Liver (tissue), 3 donors: ENCODE results near the gene NTF3.

Experiments used
- EGR1 ChIP-seq, 2 donors: IDR thresholded peaks; 2 replicates each; pipeline ENCODE4 v1.6.1; 2016 to 2018; ENCODE audit warnings: antibody characterized with exemption in 2 of 2, low read depth in 2 of 2
- GABPA ChIP-seq, 2 donors: IDR thresholded peaks in 1 of 2; conservative IDR thresholded peaks in 1 of 2; 2 replicates each; pipeline ENCODE4 v1.6.1; 2016; ENCODE audit warnings: antibody characterized with exemption in 2 of 2, mild to moderate bottlenecking in 1 of 2, moderate library complexity in 1 of 2
- HNF4G ChIP-seq: IDR thresholded peaks from 2 replicates; pipeline ENCODE4 v1.6.1; 2016; ENCODE audit warnings: antibody characterized with exemption
- JUND ChIP-seq, 2 donors: IDR thresholded peaks; 2 replicates each; pipeline ENCODE4 v1.6.1; 2016; ENCODE audit warnings: antibody characterized with exemption in 2 of 2
- RAD21 ChIP-seq, 2 donors: IDR thresholded peaks; 2 replicates each; pipeline ENCODE4 v1.6.1; 2016; ENCODE audit warnings: antibody characterized with exemption in 2 of 2, mild to moderate bottlenecking in 2 of 2
- REST ChIP-seq: IDR thresholded peaks from 2 replicates; pipeline ENCODE4 v1.6.1; 2016; ENCODE audit warnings: antibody characterized with exemption, mild to moderate bottlenecking
- RXRA ChIP-seq, 2 donors: IDR thresholded peaks; 2 replicates each; pipeline ENCODE4 v1.6.1; 2017 to 2018; ENCODE audit warnings: antibody characterized with exemption in 2 of 2, mild to moderate bottlenecking in 1 of 2
- SP1 ChIP-seq: IDR thresholded peaks from 2 replicates; pipeline ENCODE4 v1.6.1; 2018; ENCODE audit warnings: antibody characterized with exemption, mild to moderate bottlenecking
- TAF1 ChIP-seq: conservative IDR thresholded peaks from 2 replicates; pipeline ENCODE4 v1.6.1; 2016; ENCODE audit warnings: antibody characterized with exemption, mild to moderate bottlenecking
- YY1 ChIP-seq: IDR thresholded peaks from 2 replicates; pipeline ENCODE4 v1.6.1; 2016; ENCODE audit warnings: antibody characterized with exemption, mild to moderate bottlenecking
- TF ChIP-seq, protein P1 (sequence below): IDR thresholded peaks from 2 replicates; pipeline ENCODE4 v1.6.1; 2016; ENCODE audit warnings: antibody characterized with exemption
- TF ChIP-seq, protein P2 (sequence below): fragments of 150-350 bp; IDR thresholded peaks from 2 replicates; pipeline ENCODE4 v1.5.1; 2017; ENCODE audit warnings: improper control_type of control experiment, low read depth, low read length; ENCODE audit not compliant: missing input control
- TF ChIP-seq, protein P3 (sequence below): IDR thresholded peaks from 2 replicates; pipeline ENCODE4 v1.6.1; 2016; ENCODE audit warnings: antibody characterized with exemption
- donor health status: healthy.
- donor health status: healthy.

DNA sequence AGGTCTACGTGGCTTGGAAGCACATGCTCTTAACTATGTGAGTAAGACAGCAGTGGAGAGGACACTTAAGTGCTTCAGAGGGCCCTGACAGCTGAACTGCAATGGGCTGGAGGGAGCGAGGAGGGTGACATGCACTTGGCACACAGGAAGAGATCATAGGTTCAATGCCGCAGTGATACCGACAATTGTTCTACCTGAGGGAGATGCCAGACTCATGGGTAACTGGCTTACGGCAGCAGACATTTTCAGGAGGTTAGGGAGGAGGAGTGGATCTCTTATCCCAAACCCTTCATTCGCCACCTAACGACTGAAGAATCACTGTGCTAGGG lies 68.4 kb downstream of the NTF3 start:
- TF ChIP-seq, protein P1, sequence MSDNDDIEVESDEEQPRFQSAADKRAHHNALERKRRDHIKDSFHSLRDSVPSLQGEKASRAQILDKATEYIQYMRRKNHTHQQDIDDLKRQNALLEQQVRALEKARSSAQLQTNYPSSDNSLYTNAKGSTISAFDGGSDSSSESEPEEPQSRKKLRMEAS, result no peak
- TF ChIP-seq, protein P2, sequence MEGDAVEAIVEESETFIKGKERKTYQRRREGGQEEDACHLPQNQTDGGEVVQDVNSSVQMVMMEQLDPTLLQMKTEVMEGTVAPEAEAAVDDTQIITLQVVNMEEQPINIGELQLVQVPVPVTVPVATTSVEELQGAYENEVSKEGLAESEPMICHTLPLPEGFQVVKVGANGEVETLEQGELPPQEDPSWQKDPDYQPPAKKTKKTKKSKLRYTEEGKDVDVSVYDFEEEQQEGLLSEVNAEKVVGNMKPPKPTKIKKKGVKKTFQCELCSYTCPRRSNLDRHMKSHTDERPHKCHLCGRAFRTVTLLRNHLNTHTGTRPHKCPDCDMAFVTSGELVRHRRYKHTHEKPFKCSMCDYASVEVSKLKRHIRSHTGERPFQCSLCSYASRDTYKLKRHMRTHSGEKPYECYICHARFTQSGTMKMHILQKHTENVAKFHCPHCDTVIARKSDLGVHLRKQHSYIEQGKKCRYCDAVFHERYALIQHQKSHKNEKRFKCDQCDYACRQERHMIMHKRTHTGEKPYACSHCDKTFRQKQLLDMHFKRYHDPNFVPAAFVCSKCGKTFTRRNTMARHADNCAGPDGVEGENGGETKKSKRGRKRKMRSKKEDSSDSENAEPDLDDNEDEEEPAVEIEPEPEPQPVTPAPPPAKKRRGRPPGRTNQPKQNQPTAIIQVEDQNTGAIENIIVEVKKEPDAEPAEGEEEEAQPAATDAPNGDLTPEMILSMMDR, result no peak
- TF ChIP-seq RAD21 (IDR thresholded peaks at IDR 0.05) (no peak), TAF1 (no peak), REST (no peak), EGR1 (IDR thresholded peaks at IDR 0.05; ENCODE audit: low read depth in 2 of 2) (no peak), HNF4G (no peak), SP1 (no peak), YY1 (no peak), JUND (IDR thresholded peaks at IDR 0.05) (no peak), RXRA (IDR thresholded peaks at IDR 0.05) (no peak), GABPA (IDR thresholded peaks at IDR 0.05 in 1 of 2, conservative IDR thresholded peaks at IDR 0.05 in 1 of 2) (no peak)
- TF ChIP-seq, protein P3, sequence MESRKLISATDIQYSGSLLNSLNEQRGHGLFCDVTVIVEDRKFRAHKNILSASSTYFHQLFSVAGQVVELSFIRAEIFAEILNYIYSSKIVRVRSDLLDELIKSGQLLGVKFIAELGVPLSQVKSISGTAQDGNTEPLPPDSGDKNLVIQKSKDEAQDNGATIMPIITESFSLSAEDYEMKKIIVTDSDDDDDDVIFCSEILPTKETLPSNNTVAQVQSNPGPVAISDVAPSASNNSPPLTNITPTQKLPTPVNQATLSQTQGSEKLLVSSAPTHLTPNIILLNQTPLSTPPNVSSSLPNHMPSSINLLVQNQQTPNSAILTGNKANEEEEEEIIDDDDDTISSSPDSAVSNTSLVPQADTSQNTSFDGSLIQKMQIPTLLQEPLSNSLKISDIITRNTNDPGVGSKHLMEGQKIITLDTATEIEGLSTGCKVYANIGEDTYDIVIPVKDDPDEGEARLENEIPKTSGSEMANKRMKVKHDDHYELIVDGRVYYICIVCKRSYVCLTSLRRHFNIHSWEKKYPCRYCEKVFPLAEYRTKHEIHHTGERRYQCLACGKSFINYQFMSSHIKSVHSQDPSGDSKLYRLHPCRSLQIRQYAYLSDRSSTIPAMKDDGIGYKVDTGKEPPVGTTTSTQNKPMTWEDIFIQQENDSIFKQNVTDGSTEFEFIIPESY, result no peak
